SW480 (cell line): Measurements from ENCODE around the gene CASP3.
"Not testable (repeated sequence)": the region's sequence is repeated elsewhere in the genome, so short reads cannot be mapped to it uniquely, and the experiment has no call there.

ENCODE experiments used
- DNase-seq: peaks from one replicate; pipeline ENCODE4 v3.0.0-alpha.2; 2016; ENCODE audit warnings: low spot score

CASP3 gene

DNA sequence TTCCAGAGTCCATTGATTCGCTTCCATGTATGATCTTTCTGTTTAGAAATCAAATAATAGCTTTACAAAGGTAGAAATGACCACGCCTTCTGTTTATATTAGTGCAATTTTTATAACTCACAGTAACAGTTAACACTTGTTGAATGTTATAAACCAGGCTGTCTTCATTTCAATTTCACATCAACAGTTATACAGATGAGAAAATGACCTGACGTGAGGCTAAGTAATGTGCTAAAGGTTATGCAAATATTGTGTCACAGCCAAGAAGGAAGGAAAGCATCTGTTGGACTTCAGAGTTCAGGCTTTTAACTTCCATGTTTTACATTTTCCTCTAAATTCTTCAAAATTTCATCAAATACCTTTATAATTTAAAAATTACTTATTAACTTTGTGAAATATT lies 13.9 kb downstream of the CASP3 start:
- DNase-seq: no peak

DNA sequence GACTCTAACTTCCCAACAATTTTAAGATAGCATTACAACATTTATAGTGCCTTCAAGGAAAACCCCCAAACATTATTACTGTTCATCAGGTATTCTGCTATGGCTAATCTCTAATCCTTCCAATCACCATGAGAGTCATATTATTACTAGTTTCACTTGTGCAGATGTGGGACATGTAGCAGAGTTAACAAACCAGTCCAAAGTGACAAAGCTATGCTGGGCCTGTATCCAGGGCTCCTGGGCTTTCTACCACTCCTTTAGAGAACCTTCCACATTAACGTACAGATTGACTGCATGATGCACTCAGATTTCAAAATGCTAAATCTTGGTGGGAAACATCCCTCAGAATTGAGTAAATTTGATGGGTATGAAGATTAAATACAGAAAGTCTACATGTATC lies 16.4 kb downstream of the CASP3 start:
- DNase-seq: no peak

DNA sequence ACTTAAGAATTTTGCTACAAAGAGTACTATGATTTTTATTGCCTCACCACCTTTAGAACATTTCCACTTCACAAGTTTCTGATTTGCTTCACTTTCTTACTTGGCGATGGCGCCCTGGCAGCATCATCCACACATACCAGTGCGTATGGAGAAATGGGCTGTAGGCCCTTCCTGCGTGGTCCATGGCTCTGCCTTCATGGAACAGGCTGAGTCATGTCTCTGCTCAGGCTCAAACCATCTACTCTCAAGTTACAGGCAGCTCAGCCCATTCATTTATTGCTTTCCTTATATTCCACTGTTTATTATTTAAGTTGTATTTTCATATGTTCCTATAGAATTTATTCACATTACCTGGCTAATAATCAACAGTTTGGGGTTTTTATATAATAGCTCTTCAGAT lies 21.1 kb downstream of the CASP3 start:
- DNase-seq: no peak

DNA sequence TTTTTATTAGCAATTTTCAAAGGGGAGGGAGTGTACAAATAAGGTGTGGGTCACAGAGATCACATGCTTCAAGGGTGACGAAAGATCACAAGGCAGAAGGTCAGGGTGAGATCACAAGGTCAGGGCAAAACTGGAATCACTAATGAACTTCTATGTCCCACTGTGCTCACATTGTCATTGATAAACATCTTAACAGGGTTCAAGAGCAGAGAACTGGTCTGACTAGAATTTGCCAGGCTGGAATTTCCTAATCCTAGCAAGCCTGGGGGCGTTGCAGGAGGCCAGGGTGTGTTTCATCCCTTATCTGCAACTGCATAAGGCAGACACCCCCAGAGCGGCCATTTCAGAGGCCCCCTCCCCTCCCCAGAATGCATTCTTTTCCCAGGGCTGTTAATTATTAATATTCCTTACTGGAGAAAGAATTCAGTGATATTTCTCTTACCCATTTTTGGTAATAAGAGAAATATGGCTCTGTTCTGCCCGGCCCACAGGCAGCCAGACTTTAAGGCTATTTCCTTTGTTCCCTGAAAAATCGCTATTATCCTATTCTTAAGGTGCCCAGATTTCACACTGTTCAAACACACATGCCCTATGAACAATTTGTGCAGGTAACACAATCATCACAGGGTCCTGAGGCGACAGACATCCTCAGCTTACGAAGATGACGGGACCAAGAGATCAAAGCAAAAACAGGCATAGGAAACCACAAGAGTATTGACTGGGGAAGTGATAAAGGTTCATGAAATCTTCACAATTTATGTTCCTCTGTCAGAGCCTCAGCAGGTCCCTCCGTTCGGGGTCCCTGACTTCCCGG lies 23.3 kb downstream of the CASP3 start:
- DNase-seq: not testable (repeated sequence)

DNA sequence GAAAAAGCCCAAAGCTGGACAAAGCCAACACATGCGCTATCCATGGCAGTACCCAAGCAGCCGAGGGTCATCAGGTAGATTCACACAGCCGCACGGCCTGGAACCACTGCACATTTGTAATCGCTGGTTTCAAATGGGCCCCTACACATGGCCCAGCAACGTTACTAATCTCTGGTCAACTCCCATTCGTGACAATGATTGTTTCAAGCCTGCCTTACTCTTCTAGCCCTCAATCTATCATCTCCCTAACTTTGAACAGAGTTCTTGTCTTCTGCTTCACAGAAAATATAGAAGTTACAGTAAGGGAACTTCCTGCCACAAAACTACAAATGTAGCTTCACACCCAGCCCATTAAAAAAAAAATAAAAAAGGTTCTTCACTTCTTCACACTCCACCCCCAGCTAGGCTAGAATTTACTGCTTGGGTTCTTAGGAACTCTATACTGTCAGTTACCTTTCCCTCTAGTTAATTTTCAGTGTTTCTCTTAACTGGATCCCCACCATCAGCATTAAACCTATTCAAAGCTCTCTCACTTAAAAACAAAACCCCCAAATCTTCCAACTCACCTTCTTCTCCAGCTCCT lies 24.2 kb downstream of the CASP3 start:
- no peak for DNase-seq

DNA sequence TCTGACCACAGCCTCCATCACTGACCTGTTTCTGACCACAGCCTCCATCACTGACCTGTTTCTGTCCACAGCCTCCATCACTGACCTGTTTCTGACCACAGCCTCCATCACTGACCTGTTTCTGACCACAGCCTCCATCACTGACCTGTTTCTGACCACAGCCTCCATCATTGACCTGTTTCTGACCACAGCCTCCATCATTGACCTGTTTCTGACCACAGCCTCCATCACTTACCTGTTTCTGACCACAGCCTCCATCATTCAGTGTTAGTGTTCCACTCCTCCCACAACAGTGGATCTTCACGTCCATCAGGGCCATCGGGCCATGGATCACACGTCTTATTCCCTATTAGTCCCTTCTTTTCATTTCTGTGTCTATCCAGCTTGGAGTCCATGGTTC lies 24.7 kb downstream of the CASP3 start:
- not testable (repeated sequence) for DNase-seq

DNA sequence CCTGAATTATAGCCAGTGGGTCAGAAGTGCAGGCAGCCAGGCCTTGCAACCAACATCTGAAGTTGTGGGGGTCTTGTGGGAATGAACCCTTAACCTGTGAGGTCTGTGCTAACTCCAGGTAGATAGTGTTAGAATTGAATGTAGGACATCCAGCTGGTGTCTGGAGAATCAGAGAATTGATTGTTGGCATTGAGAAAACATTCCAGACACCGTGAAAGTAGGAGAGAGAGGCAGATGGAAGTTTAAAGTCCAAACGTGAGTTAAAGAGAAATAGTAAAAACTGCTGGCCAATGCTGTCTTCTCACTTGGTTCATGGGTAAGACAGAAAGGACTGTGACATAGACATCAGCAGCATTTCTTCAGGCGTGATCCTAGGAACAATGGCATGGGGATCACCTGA lies 27.7 kb downstream of the CASP3 start:
- DNase-seq: no peak

DNA sequence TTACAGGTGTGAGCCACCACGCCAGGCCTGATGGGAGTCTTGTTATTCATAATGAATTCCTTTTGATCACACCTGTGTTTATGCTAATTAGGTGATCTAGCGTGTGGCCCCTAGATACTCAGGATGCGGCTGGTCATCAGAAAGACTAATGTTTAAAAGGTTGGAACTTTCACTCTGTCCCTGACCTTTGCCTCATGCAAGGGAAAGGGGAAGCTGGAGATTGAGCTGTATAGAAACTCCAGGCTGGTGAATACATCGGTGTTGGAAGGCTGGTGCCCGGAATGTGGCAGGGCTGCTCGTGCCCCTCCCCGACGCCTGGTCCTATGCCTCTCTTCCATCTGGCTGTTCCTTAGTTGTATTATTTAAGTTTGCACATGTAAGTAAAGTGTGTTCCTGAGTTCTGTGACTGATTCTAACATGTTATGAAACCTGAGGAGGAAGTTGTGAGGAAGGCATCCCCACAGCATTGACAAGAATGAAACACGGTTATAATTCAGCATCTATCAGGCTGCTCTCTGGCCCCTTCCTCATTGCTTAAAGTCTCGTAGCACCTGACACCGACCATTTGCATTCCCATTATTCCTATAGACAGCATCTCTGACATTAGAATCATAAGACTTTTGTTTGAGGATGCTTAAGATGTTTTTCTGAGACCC lies 28.9 kb downstream of the CASP3 start:
- DNase-seq: no peak

DNA sequence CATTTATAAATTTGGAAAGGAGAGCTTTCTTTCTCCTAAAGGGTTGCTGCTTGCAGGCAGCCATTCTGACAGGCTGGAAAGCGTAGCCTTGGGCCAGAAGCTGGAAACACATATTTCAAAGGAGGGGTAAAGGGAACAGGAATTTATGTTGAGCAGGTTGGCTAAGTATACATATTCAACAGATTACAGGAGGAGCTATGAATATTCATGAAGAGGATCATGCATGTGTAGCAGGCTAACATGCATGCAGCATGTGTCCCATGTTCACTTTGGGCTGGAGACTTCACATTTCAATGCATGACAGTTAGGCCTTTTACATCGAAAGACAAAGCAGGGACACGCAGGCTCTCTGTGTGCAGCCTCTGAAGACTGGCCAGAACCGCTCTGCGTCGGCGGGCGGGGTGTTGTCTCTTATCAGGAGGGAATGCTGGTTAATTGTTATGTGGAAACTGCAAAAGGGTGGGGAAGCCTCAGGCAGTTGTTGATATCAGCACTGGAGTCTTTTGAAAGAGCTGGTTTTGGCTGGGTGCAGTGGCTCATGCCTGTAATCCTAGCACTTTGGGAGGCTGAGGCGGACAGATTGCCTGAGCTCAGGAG lies 31.5 kb downstream of the CASP3 start:
- DNase-seq: no peak

DNA sequence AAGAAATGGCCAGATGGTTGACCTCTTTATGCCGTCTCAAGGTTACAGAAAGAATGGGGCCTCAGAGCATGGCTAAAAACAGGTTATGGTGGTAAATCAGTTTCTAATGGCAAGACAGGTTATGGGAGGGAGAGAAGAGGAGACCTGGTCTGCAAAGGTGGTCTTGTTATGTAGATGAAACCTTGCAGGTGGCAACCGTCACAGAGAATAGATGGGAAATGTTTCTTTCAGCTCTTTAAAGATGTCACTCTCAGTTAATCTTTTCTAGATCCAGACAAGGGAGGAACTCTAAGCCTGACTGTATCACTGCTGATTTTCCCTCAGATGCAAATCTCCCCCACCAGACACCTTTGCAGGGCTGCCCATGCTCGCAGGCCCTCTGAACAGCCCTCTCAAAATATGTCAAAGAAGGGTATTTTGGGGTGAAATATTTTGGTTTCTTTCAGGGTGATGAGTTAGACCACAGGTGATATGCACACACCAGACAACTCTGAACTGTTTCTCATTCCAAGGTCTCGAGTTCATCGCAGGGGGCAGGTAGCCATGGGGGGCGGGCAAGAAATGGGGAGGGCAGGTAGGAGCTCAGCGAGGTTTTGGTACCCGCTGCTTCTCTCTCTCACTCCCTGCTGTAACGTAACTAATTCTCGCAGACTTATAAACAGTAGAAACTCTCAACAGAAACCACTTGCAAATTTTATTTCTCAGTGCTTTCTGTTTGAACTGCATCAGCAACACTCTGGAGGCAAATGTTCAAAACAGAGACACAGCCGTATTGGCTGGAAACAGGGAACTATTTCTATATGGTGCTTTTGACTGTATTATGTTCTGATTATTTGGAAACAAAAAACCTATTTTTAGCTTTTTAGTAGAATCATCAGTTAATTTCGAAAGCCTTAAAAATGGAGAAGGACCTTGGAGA lies 32.4 kb downstream of the CASP3 start:
- no peak for DNase-seq

DNA sequence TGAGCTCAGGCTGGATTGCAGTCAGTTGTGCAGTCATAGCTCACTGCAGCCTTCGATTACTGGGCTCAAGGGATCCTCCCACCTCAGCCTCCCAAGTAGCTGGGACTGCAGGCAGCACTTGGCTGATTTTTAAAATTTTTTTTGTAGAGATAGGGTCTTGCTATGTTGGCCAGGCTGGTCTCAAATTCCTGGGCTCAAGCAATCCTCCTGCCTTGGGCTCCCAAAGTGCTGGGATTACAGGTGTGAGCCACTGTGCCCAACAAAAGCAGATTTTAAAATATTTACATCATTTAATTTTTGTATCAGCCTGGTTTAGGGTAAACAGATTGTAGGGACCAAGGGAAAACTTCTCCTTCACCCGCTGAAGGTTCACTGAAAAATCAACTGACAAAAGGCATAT lies 33.1 kb downstream of the CASP3 start:
- DNase-seq: not testable (repeated sequence)

DNA sequence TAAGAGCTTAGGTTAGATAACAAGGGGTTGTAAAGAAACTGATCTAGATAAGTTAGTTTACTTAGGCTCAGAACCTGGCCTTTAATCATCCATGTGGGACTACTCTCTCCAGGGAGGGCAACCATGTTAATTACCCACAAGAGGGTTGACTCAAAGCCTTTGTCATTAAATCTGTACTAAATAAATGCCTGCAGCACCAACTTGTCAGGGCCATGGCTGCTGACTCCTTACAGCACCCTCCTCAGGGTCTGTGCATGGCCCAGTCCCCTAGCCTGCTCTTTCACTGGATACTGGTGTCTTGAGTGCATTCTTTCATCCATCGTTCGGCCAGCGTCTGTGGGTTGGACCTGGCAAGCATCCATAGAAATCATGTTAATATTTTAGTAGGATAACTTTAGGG lies 34.7 kb downstream of the CASP3 start:
- DNase-seq: no peak

DNA sequence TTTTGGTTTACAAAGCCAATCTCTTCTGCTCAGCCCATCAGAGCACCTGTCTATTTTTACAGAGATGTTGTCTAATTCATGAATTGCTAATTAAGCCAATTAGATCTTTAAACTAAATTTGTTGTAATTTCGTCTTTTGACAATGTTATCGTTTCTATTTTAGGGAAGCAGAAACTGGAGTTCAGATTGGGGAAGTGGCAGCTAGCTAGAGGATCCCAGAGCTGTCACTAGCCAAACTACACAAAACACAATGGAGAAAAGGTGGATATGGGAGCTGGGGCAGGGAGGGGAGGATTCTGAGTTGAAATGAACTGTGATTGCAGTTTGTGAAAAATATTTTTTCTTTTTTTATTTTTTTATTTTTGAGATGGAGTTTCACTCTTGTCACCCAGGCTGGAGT lies 35.8 kb downstream of the CASP3 start:
- no peak for DNase-seq

DNA sequence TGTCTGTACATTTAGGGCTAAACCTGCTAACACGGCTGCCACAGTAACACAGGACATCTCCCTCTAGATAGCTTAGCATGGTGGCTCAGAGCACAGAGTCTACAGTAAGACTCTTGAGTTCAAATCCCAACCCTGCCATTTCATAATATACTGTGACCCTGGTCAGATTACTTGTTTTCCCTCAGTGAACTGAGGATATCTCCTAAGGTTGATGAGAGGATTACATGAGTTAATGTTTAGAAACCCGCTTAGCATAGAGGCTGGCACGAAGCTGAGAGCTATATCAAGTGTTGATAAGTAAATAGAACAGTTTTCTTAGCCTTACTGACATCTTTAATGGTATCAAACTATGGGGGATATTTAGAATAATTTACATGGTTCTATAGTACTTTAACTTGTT lies 37.2 kb downstream of the CASP3 start:
- no peak for DNase-seq

DNA sequence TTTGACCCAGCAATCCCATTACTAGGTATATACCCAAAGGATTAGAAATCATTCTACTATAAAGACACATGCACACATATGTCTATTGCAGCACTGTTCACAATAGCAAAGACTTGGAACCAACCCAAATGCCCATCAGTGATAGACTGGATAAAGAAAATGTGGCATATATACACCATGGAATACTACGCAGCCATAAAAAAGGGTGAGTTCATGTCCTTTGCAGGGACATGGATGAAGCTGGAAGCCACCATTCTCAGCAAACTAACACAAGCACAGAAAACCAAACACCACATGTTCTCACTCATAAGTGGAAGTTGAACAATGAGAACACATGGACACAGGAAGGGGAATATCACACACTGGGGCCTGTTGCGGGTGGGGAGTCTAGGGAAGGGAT lies 41.8 kb downstream of the CASP3 start:
- not testable (repeated sequence) for DNase-seq

DNA sequence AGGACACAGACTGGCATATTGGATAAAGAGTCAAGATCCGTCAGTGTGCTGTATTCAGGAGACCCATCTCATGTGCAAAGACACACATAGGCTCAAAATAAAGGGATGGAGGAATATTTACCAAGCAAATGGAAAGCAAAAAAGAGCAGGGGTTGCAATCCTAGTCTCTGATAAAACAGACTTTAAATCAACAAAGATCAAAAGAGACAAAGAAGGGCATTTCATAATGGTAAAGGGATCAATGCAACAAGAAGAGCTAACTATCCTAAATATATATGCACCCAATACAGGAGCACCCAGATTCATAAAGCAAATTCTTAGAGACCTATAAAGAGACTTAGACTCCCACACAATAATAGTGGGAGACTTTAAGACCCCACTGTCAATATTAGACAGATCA lies 46.4 kb downstream of the CASP3 start:
- DNase-seq: not testable (repeated sequence)

DNA sequence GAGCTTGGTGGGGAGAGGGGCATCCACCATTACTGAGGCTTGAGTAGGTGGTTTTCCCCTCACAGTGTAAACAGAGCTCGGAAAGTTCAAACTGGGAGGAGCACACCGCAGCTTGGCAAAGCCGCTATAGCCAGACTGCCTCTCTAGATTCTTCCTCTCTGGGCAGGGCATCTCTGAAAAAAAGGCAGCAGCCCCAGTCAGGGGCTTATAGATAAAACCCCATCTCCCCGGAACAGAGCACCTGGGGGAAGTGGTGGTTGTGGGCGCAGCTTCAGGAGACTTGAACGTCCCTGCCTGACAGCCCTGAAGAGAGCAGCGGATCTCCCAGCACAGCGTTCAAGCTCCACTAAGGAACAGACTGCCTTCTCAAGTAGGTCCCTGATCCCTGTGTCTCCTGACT lies 48.3 kb downstream of the CASP3 start:
- DNase-seq: not testable (repeated sequence)

DNA sequence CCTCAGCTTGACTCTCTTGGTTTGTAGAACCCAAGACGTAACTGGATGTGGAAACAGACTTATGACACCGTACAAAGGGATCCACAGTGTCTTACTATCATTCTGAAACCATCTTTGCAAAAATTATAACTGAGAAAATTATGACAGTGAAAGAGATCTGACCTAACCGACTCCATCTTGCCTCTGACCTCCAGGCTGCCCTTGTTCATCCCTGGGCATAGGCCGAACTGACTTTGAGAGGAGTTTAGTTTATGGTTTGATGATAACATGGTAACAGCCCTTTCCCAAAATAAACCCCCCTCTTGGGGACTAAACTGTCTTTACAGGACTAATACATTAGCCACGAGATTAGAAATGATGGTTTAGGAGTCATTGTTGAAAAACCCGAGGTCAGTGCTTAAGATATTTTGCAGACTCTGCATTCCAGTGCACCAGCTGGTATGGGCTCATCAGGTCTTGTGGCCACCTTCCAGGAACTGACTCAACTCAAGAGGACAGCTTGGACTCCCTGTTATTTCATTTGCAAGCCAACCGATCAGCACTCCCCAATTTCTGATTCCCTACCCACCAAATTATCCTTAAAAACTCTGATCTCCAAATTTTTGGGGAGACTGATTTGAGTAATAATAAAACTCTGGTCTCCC lies 49.6 kb downstream of the CASP3 start:
- no peak for DNase-seq

DNA sequence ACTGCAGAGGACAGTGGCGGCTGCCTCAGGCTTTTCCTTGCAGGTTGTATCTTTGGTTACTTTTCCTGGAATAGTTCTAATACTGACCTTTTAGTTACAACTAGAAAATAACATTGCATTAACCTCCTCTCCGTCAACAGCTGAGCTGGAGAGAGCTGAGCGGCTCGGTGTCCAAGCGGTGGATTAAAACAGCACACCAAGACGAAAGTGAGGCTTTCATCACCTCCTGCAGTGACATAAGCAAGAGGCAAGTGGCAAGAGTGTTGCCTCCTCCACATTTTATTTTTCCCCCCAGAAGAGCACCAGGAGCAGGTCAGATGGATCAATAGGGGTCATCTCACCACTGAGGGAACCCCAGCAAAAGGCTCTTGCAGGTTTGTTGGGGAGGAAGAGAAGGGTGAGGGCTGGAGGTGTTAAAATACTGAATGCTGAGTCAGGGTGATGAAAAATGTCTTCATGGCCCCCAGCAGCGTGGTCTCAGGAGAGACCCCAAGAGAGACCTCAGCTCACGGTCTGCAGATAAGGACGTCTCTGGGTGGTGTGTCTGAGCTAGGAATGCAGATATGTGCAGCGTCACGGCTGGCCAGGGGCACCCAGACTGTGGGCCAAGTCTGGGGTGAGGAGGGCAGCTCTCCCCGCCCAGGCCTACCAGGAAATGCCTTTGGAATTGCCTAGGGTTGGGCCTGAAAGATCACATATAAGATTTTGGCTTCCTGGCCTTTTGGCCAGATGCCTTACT lies 50.3 kb downstream of the CASP3 start:
- no peak for DNase-seq

DNA sequence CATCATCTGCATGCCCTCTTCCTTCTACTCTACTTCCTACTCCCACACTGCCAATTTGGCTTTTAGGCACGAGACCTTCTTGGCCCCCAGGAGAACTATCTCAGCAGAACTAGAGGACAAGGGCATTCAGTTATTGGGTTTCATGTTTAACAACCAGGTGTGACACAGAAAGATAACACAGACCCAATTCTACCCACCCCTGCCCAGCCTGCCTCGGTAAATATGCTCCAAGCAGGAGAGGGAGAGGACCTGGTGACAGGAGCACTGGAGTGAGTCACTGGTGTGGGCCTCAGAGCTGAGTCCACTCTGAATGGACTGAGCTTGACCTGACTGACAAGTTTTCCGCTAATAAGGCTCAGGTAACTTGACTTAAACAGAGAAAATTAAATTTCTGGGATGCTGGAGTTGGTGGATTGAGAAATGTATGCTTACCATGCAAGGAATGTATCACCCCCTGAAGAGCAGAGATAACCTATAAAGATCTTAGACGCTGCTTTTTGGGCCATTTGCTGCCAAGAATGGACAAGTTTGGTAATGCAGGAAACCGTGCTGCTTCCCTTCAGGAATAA lies 52.5 kb downstream of the CASP3 start:
- DNase-seq: no peak
